Measurements from ENCODE around the gene RNF208.

The RNF208 gene

DNA sequence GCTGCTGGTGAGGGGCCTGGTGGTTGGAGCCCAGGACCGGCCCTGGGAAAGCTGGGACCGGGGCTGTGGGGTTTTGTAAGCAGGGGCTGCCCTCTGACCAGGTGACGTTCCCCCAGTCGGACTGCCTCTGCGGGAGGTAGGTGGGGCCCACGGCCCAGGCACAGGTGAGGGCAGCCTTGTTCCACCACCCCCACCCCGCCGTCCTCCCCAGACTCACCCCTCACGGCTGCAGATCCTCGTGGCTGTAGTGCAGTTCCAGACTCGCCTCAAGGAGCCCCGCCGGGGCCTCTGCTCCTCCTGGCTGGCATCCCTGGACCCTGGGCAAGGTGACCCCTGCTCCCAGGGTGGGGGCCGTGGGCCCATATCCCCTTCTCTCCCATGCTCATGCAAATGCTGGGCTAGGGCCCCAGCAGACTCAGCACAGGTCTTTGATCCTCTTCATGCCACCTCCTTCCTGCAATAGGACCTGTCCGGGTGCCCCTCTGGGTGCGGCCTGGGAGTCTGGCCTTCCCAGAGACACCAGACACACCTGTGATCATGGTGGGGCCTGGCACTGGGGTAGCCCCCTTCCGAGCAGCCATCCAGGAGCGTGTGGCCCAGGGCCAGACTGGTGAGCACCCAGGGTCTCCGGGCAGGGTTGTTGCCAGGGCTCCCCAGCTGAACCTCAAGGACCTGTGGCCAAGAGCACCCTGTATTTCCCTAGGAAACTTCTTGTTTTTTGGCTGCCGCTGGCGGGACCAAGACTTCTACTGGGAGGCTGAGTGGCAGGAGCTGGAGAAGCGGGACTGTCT is 6.6 kb downstream of the RNF208 start:
- H3F3A ChIP-seq (ENCODE audit: control insufficient read depth, insufficient read depth): no peaks in the 10 kb centered on the region; the same call in 1 of the 2 replicates
- H3K27ac ChIP-seq (ENCODE audit: low read depth, low read length): no peak overlapping the region
- no peaks in the 10 kb centered on the region for H4K20me1 ChIP-seq (ENCODE audit: control insufficient read depth, insufficient read depth, low read depth, low read length)
- no peak overlapping the region for H3K4me3 ChIP-seq (ENCODE audit: low read length)
- peaks cover 36% of the 10 kb centered on the region for H3K36me3 ChIP-seq (ENCODE audit: control insufficient read depth, low read length)
- no peaks in the 10 kb centered on the region for H3K4me1 ChIP-seq (ENCODE audit: control insufficient read depth, low read length)
- no peak for TF ChIP-seq EZH2phosphoT487 (IDR thresholded peaks at IDR 0.05; ENCODE audit: borderline replicate concordance, low read length)
- H3K79me2 ChIP-seq (ENCODE audit: control insufficient read depth, low read length): no peaks in the 10 kb centered on the region
- H3K4me2 ChIP-seq (ENCODE audit: low read length): no peak overlapping the region
- no peaks in the 10 kb centered on the region for H3K9me2 ChIP-seq (replicated peaks; ENCODE audit: control insufficient read depth, low read length)
- H3K27me3 ChIP-seq (ENCODE audit: control insufficient read depth, low read length): no peaks in the 10 kb centered on the region
- no peaks in the 10 kb centered on the region for H3K9me3 ChIP-seq (ENCODE audit: control insufficient read depth, insufficient read depth, low read length)

DNA sequence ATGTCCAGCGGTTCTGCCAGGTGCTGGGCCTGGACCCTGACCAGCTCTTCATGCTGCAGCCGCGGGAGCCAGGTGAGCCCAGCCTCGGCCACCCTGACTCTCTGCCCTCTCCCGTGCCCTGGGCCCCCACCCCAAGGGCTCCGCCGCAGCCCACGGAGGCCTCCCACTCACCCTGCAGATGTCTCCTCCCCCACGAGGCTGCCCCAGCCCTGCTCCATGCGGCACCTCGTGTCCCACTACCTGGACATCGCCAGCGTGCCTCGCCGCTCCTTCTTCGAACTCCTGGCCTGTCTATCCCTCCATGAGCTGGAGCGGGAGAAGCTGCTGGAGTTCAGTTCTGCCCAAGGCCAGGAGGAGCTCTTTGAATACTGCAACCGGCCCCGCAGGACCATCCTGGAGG is 7.4 kb downstream of the RNF208 start:
- H3K4me1 ChIP-seq (ENCODE audit: control insufficient read depth, low read length): no peaks in the 10 kb centered on the region
- no peak overlapping the region for H3K4me3 ChIP-seq (ENCODE audit: low read length)
- H3K27me3 ChIP-seq (ENCODE audit: control insufficient read depth, low read length): no peaks in the 10 kb centered on the region
- H3K9me3 ChIP-seq (ENCODE audit: control insufficient read depth, insufficient read depth, low read length): no peaks in the 10 kb centered on the region
- H3K79me2 ChIP-seq (ENCODE audit: control insufficient read depth, low read length): no peaks in the 10 kb centered on the region
- H3F3A ChIP-seq (ENCODE audit: control insufficient read depth, insufficient read depth): no peaks in the 10 kb centered on the region; the same call in 1 of the 2 replicates
- no peaks in the 10 kb centered on the region for H4K20me1 ChIP-seq (ENCODE audit: control insufficient read depth, insufficient read depth, low read depth, low read length)
- peaks cover 36% of the 10 kb centered on the region for H3K36me3 ChIP-seq (ENCODE audit: control insufficient read depth, low read length)
- no peak overlapping the region for H3K4me2 ChIP-seq (ENCODE audit: low read length)
- no peak for TF ChIP-seq EZH2phosphoT487 (IDR thresholded peaks at IDR 0.05; ENCODE audit: borderline replicate concordance, low read length)
- TF ChIP-seq, protein P1, sequence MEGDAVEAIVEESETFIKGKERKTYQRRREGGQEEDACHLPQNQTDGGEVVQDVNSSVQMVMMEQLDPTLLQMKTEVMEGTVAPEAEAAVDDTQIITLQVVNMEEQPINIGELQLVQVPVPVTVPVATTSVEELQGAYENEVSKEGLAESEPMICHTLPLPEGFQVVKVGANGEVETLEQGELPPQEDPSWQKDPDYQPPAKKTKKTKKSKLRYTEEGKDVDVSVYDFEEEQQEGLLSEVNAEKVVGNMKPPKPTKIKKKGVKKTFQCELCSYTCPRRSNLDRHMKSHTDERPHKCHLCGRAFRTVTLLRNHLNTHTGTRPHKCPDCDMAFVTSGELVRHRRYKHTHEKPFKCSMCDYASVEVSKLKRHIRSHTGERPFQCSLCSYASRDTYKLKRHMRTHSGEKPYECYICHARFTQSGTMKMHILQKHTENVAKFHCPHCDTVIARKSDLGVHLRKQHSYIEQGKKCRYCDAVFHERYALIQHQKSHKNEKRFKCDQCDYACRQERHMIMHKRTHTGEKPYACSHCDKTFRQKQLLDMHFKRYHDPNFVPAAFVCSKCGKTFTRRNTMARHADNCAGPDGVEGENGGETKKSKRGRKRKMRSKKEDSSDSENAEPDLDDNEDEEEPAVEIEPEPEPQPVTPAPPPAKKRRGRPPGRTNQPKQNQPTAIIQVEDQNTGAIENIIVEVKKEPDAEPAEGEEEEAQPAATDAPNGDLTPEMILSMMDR (IDR thresholded peaks at IDR 0.05; ENCODE audit: low read depth, low read length, poor library complexity, severe bottlenecking): no peak
- H3K27ac ChIP-seq (ENCODE audit: low read depth, low read length): no peak overlapping the region
- no peaks in the 10 kb centered on the region for H3K9me2 ChIP-seq (replicated peaks; ENCODE audit: control insufficient read depth, low read length)

DNA sequence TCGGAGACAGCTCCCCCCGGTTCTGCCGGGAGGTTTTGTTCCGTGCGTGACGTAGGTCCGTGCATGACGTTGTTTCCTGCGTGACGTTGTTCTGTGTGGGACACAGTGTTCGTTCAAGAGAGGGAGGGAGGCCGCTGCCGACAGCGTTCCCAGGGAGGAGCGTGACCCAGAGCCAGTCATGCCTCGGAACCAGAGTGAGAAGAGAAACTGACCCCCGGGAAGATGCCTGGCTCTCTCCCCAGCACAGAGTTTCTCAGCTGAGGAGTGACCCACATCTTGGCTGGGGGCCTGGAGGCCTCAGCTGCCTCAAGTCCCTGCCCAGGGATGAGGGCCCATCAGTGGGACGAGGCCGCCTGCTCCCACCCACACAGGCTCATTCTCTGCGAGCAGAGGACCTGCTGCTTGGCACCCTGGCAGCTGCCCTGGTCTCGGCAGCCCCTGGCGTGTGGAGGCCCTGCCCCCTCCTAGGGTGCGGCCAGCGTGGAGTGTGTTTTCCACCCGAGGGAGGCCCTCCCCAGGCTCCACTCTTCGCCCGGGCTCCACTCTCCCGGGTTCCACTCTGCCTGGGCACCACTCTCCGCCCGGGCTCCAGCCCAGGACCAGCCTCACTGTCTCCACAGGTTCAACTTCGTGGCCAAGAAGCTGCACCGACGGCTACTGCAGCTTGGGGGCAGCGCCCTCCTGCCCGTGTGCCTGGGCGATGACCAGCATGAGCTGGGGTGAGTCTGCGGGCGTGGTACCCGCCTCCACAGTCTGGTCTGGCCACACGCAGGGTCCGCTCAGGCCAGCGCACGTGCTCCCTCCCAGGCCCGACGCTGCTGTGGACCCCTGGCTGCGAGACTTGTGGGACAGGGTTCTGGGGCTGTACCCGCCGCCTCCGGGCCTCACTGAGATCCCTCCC is 8.6 kb downstream of the RNF208 start:
- TF ChIP-seq EZH2phosphoT487 (IDR thresholded peaks at IDR 0.05; ENCODE audit: borderline replicate concordance, low read length): no peak
- TF ChIP-seq, protein P1 (IDR thresholded peaks at IDR 0.05; ENCODE audit: low read depth, low read length, poor library complexity, severe bottlenecking): peak; percentile 22
- no peaks in the 10 kb centered on the region for H3K9me3 ChIP-seq (ENCODE audit: control insufficient read depth, insufficient read depth, low read length)
- no peaks in the 10 kb centered on the region for H3K4me1 ChIP-seq (ENCODE audit: control insufficient read depth, low read length)
- no peaks in the 10 kb centered on the region for H3K9me2 ChIP-seq (replicated peaks; ENCODE audit: control insufficient read depth, low read length)
- H3K27ac ChIP-seq (ENCODE audit: low read depth, low read length): no peak overlapping the region
- no peaks in the 10 kb centered on the region for H3K27me3 ChIP-seq (ENCODE audit: control insufficient read depth, low read length)
- H3K4me2 ChIP-seq (ENCODE audit: low read length): no peak overlapping the region
- no peak overlapping the region for H3K4me3 ChIP-seq (ENCODE audit: low read length)
- H3K36me3 ChIP-seq (ENCODE audit: control insufficient read depth, low read length): peaks cover 43% of the 10 kb centered on the region
- H3K79me2 ChIP-seq (ENCODE audit: control insufficient read depth, low read length): peaks cover 5% of the 10 kb centered on the region; the same call in 1 of the 2 replicates
- H3F3A ChIP-seq (ENCODE audit: control insufficient read depth, insufficient read depth): no peaks in the 10 kb centered on the region
- no peaks in the 10 kb centered on the region for H4K20me1 ChIP-seq (ENCODE audit: control insufficient read depth, insufficient read depth, low read depth, low read length)

Data from DOHH2 (cell line).